K562 (cell line): ENCODE data around the gene TTLL11. TPM values are rescaled to one million over a fixed set of nuclear protein-coding genes. Genes with fewer than 3 reads are reported as not detected.

Source experiments
- ATAC-seq: fragments of 200-7000 bp; cut with Tn5 transposase; 3 replicates; pipeline ENCODE4 v1.9.1; 2020; ENCODE audit warnings: moderate library complexity
- BruUV-seq: library from RNA; stranded (reverse); fragments of 400-500 nt; replicated peaks from 2 replicates; lab custom pipeline; 2021; lab: Mats Ljungman, UMichigan
- CTCF ChIA-PET: fragments of 300-600 bp; formaldehyde crosslinking; extraction: SDS; loops from one replicate; lab custom pipeline; 2021; ENCODE audit warnings: low intra/inter-chr PET ratio; lab: Yijun Ruan, JAX
- POLR2A ChIA-PET: fragments of 300-600, 350-650 bp; sonication (Branson Sonifier 250); formaldehyde crosslinking; extraction: SDS; loops from one replicate; lab custom pipeline; 2021; ENCODE audit warnings: antibody characterized with exemption, inconsistent platforms; lab: Yijun Ruan, JAX
- DNase-seq, 4 experiments: peaks; one replicate each; pipeline versions ENCODE4 v3.0.0 to v3.0.0-alpha.2; 2011 to 2018; ENCODE audit warnings: low spot score in 3 of 4, mixed read lengths in 3 of 4; ENCODE audit errors: extremely low read depth in 1 of 4
- FAIRE-seq: peaks from 2 replicates; lab custom pipeline; 2011; peaks lifted over from hg19 to GRCh38; lab: Jason Lieb, UNC
- H2AFZ ChIP-seq: 2 replicates; pipeline ENCODE4 v1.6.0; 2011; ENCODE audit warnings: low read depth, low read length, control low read depth, inconsistent platforms
- H3K27ac ChIP-seq: fragments of 200-600 bp; 3 replicates; pipeline ENCODE4 v1.8.0; 2011; ENCODE audit warnings: low read depth, mild to moderate bottlenecking, control low read depth, inconsistent platforms, low read length, moderate library complexity, mixed read lengths; ENCODE audit errors: extremely low read depth
- H3K27me3 ChIP-seq, 2 experiments: fragments of 300-600 bp in 1 of 2; 2 replicates in 1 of 2; 3 replicates in 1 of 2; pipeline versions ENCODE4 v1.6.0 to v1.8.0; 2011; ENCODE audit warnings: inconsistent platforms in 2 of 2, low read length in 2 of 2, mild to moderate bottlenecking in 1 of 2, mixed read lengths in 1 of 2, moderate library complexity in 1 of 2; ENCODE audit not compliant: control insufficient read depth in 2 of 2, insufficient read depth in 2 of 2
- H3K36me3 ChIP-seq: fragments of 300-600 bp; 3 replicates; pipeline ENCODE4 v1.8.0; 2011; ENCODE audit warnings: mild to moderate bottlenecking, low read length, inconsistent platforms; ENCODE audit not compliant: control insufficient read depth, insufficient read depth
- H3K4me1 ChIP-seq, 2 experiments: fragments of 200-600 bp in 1 of 2; replicated peaks in 1 of 2; 2 replicates in 1 of 2; 3 replicates in 1 of 2; pipeline versions ENCODE4 v1.5.1 to v1.8.0; 2011; ENCODE audit warnings: inconsistent platforms in 2 of 2, low read length in 2 of 2, mild to moderate bottlenecking in 1 of 2, mixed read lengths in 1 of 2, moderate library complexity in 1 of 2; ENCODE audit not compliant: control insufficient read depth in 2 of 2, insufficient read depth in 2 of 2
- H3K4me2 ChIP-seq: 2 replicates; pipeline ENCODE4 v1.6.1; 2011; ENCODE audit warnings: low read length, control low read depth, inconsistent platforms, mixed read lengths; ENCODE audit not compliant: insufficient read depth
- H3K4me3 ChIP-seq: fragments of 200-600 bp; sonication (generic), shearing (Covaris generic); 2 replicates; pipeline ENCODE4 v1.5.1; 2016; ENCODE audit warnings: control low read depth, inconsistent platforms
- H3K79me2 ChIP-seq: fragments of 200-600 bp; 3 replicates; pipeline ENCODE4 v1.8.0; 2011; ENCODE audit warnings: low read length, inconsistent platforms; ENCODE audit not compliant: control insufficient read depth, insufficient read depth
- H3K9ac ChIP-seq, 2 experiments: 2 replicates each; pipeline versions ENCODE4 v1.6.0 to v1.6.1; 2011; ENCODE audit warnings: low read depth in 2 of 2, low read length in 2 of 2, control low read depth in 1 of 2, inconsistent platforms in 1 of 2, mild to moderate bottlenecking in 1 of 2, mixed read lengths in 1 of 2; ENCODE audit not compliant: insufficient read depth in 1 of 2
- H3K9me1 ChIP-seq: one replicate; pipeline ENCODE4 v1.6.0; 2011; ENCODE audit warnings: inconsistent platforms, mild to moderate bottlenecking, low read length, moderate library complexity; ENCODE audit not compliant: control insufficient read depth, insufficient read depth
- H3K9me3 ChIP-seq: replicated peaks from 2 replicates; pipeline ENCODE4 v1.5.1; 2011; ENCODE audit warnings: low read depth, low read length, inconsistent platforms; ENCODE audit not compliant: control insufficient read depth, insufficient read depth
- H4K20me1 ChIP-seq: replicated peaks from 2 replicates; pipeline ENCODE4 v1.6.1; 2011; ENCODE audit warnings: low read length, inconsistent platforms, mixed read lengths; ENCODE audit not compliant: control insufficient read depth, insufficient read depth
- RFX7 ChIP-seq: fragments of 250-450 bp; sonication (Bioruptor Pico); IDR thresholded peaks from 2 replicates; pipeline ENCODE4 v1.5.1; 2021; ENCODE audit warnings: mild to moderate bottlenecking
- SAFB2 ChIP-seq: fragments of 200-400 bp; formaldehyde crosslinking; IDR thresholded peaks from 2 replicates; pipeline ENCODE4 v1.6.1; 2018; ENCODE audit warnings: borderline replicate concordance, low read length, low read depth, moderate library complexity; ENCODE audit not compliant: severe bottlenecking
- SREBF1 ChIP-seq: fragments of 150-350 bp; IDR thresholded peaks from 2 replicates; pipeline ENCODE4 v1.6.1; 2014; ENCODE audit warnings: antibody characterized with exemption, low read depth, low read length, borderline replicate concordance
- YBX1 ChIP-seq: fragments of 450-650 bp; IDR thresholded peaks from 2 replicates; pipeline ENCODE4 v1.7.1; 2016; ENCODE audit warnings: mild to moderate bottlenecking
- WGBS: fragments of 100-300 bp; shearing (Covaris generic); methylation state at CpG from one replicate; pipeline ENCODE4 v1.1.6; 2016; ENCODE audit warnings: low coverage, mixed read lengths; ENCODE audit not compliant: insufficient coverage; ENCODE audit errors: missing lambda C conversion rate; 5-methylcytosine and 5-hydroxymethylcytosine counted together
- in situ Hi-C: fragments of 300-500 bp; cut with MboI; formaldehyde crosslinking; loops from 4 replicates; pipeline ENCODE4 v1.15.0; 2018; ENCODE audit warnings: inconsistent platforms, mixed read lengths
- intact Hi-C: fragments of 100-400 bp; cut with micrococcal nuclease; formaldehyde crosslinking; loops from 2 replicates; pipeline ENCODE4 v1.14.2; 2022
- polyA plus RNA-seq, 8 experiments: library from polyadenylated mRNA; depleted of rRNA in 4 of 8; stranded (reverse) in 5 of 8; unstranded in 3 of 8; fragments of >200 nt; fragmentation: Nextera tagmentation in 2 of 8; fragmentation: Illumina TruSeq in 1 of 8; extraction: Ambion mirVana in 2 of 8; extraction: Trizol in 1 of 8; gene quantifications; 2 replicates each; pipeline versions ENCODE4 v1.2.1 to v1.2.3, GENCODE V29; 2011 to 2014; ENCODE audit warnings: inconsistent platforms in 1 of 8, missing spikeins in 1 of 8
- total RNA-seq, 7 experiments: library from RNA; depleted of rRNA in 6 of 7; stranded (reverse); fragments of >200 nt in 6 of 7; fragmentation: Illumina TruSeq in 2 of 7; extraction: Trizol in 2 of 7; gene quantifications; 2 replicates each; pipeline versions ENCODE4 v1.2.1 to v1.2.3, GENCODE V29; 2011 to 2021; ENCODE audit warnings: low replicate concordance in 1 of 7
- TF ChIP-seq, protein P1 (sequence below), 3 experiments: fragments of 200-800 bp in 1 of 3; sonication (Bioruptor generic) in 1 of 3; sonication (generic) in 1 of 3; formaldehyde crosslinking in 1 of 3; IDR thresholded peaks; 2 replicates each; pipeline versions ENCODE4 v1.6.1 to v1.8.0; 2016 to 2022; ENCODE audit warnings: mild to moderate bottlenecking in 2 of 3, missing compliant biosample characterization in 2 of 3, missing genetic modification characterization in 2 of 3, missing genetic modification reagents in 1 of 3
- TF ChIP-seq, protein P2 (sequence below): conservative IDR thresholded peaks from 2 replicates; pipeline ENCODE4 v1.6.1; 2011; ENCODE audit warnings: low read depth, mild to moderate bottlenecking, low read length; ENCODE audit not compliant: control insufficient read depth
- TF ChIP-seq, protein P3 (sequence below): fragments of 450-650 bp; IDR thresholded peaks from 2 replicates; pipeline ENCODE4 v1.6.1; 2016; ENCODE audit warnings: mild to moderate bottlenecking, moderate library complexity

TTLL11 gene
- total and polyA plus RNA-seq, 9 of the 15 experiments (the other 6 are each of a cell fraction or from before 2014, with no cell fraction given), result 0.83 to 4.4 (median 2.7) TPM

DNA sequence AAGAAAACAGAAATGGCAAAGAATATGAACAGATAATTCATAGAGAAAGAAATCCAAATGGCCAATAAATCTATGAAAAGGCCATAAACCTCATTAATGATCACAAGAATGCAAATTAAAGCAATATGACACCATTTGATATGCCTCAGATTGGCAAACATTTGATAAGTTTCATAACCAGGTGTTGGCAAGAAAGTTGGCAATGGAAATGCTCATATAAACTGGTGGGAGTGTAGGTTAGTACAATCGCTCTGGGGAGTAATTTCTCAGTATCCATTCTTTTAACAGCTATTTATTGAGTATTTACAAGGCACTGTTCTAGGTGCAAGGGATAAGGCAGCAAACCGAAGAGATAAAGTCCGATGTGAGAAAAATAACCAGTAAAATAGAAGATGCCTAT, 154.5 kb downstream of the TTLL11 start (continued):
- TF ChIP-seq RFX7 (CRISPR knock-in tag) (no peak), YBX1 (no peak)

DNA sequence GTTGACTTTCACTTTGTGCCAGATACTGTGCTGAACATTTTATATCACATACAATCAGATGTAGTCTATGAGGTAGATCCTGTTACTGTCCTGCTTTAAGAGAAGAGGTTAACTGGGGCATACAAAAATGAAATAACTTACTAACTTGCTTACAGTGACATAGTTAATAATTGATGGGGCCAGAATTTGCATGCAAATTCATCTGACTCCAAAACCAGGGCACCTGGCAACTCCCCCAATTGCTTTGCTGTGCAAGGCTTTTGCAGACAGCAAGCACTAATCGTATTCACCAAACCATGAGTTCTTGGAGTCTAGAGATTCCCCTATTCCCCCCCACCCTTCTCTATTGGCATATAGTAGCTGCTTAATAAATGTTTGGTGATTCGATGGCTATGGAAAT, 155.9 kb downstream of the TTLL11 start:
- no peak for FAIRE-seq
- Histone ChIP-seq H3K4me1 (no peaks in the 10 kb centered on the region), H3K27ac (no peak overlapping the region), H3K9me3 (no peaks in the 10 kb centered on the region), H3K36me3 (no peaks in the 10 kb centered on the region), H3K79me2 (no peaks in the 10 kb centered on the region), H2AFZ (no peak overlapping the region), H4K20me1 (no peaks in the 10 kb centered on the region), H3K27me3 (peaks cover 25 to 33% of the 10 kb centered on the region in 2 experiments), H3K4me2 (no peak overlapping the region), H3K4me3 (no peak overlapping the region), H3K9me1 (no peaks in the 10 kb centered on the region), H3K9ac (no peak overlapping the region)
- no peak for ATAC-seq
- intact Hi-C loops (no loop called here), in situ Hi-C loops (no loop called here)
- ChIA-PET POLR2A (no interaction called here), CTCF (no interaction called here)
- no peak for DNase-seq
- BruUV-seq, result no TSS peak
- 0% methylated on average over 2 of the region's 2 CpGs for WGBS
- TF ChIP-seq, protein P1, sequence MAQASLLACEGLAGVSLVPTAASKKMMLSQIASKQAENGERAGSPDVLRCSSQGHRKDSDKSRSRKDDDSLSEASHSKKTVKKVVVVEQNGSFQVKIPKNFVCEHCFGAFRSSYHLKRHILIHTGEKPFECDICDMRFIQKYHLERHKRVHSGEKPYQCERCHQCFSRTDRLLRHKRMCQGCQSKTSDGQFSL (CRISPR knock-in tag; IDR thresholded peaks at IDR 0.05), result no peak
- TF ChIP-seq, protein P1 (tag; IDR thresholded peaks at IDR 0.05), result no peak
- no peak for TF ChIP-seq SAFB2
- no peak for TF ChIP-seq SREBF1
- TF ChIP-seq, protein P2, sequence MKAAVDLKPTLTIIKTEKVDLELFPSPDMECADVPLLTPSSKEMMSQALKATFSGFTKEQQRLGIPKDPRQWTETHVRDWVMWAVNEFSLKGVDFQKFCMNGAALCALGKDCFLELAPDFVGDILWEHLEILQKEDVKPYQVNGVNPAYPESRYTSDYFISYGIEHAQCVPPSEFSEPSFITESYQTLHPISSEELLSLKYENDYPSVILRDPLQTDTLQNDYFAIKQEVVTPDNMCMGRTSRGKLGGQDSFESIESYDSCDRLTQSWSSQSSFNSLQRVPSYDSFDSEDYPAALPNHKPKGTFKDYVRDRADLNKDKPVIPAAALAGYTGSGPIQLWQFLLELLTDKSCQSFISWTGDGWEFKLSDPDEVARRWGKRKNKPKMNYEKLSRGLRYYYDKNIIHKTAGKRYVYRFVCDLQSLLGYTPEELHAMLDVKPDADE, result no peak
- TF ChIP-seq, protein P3, sequence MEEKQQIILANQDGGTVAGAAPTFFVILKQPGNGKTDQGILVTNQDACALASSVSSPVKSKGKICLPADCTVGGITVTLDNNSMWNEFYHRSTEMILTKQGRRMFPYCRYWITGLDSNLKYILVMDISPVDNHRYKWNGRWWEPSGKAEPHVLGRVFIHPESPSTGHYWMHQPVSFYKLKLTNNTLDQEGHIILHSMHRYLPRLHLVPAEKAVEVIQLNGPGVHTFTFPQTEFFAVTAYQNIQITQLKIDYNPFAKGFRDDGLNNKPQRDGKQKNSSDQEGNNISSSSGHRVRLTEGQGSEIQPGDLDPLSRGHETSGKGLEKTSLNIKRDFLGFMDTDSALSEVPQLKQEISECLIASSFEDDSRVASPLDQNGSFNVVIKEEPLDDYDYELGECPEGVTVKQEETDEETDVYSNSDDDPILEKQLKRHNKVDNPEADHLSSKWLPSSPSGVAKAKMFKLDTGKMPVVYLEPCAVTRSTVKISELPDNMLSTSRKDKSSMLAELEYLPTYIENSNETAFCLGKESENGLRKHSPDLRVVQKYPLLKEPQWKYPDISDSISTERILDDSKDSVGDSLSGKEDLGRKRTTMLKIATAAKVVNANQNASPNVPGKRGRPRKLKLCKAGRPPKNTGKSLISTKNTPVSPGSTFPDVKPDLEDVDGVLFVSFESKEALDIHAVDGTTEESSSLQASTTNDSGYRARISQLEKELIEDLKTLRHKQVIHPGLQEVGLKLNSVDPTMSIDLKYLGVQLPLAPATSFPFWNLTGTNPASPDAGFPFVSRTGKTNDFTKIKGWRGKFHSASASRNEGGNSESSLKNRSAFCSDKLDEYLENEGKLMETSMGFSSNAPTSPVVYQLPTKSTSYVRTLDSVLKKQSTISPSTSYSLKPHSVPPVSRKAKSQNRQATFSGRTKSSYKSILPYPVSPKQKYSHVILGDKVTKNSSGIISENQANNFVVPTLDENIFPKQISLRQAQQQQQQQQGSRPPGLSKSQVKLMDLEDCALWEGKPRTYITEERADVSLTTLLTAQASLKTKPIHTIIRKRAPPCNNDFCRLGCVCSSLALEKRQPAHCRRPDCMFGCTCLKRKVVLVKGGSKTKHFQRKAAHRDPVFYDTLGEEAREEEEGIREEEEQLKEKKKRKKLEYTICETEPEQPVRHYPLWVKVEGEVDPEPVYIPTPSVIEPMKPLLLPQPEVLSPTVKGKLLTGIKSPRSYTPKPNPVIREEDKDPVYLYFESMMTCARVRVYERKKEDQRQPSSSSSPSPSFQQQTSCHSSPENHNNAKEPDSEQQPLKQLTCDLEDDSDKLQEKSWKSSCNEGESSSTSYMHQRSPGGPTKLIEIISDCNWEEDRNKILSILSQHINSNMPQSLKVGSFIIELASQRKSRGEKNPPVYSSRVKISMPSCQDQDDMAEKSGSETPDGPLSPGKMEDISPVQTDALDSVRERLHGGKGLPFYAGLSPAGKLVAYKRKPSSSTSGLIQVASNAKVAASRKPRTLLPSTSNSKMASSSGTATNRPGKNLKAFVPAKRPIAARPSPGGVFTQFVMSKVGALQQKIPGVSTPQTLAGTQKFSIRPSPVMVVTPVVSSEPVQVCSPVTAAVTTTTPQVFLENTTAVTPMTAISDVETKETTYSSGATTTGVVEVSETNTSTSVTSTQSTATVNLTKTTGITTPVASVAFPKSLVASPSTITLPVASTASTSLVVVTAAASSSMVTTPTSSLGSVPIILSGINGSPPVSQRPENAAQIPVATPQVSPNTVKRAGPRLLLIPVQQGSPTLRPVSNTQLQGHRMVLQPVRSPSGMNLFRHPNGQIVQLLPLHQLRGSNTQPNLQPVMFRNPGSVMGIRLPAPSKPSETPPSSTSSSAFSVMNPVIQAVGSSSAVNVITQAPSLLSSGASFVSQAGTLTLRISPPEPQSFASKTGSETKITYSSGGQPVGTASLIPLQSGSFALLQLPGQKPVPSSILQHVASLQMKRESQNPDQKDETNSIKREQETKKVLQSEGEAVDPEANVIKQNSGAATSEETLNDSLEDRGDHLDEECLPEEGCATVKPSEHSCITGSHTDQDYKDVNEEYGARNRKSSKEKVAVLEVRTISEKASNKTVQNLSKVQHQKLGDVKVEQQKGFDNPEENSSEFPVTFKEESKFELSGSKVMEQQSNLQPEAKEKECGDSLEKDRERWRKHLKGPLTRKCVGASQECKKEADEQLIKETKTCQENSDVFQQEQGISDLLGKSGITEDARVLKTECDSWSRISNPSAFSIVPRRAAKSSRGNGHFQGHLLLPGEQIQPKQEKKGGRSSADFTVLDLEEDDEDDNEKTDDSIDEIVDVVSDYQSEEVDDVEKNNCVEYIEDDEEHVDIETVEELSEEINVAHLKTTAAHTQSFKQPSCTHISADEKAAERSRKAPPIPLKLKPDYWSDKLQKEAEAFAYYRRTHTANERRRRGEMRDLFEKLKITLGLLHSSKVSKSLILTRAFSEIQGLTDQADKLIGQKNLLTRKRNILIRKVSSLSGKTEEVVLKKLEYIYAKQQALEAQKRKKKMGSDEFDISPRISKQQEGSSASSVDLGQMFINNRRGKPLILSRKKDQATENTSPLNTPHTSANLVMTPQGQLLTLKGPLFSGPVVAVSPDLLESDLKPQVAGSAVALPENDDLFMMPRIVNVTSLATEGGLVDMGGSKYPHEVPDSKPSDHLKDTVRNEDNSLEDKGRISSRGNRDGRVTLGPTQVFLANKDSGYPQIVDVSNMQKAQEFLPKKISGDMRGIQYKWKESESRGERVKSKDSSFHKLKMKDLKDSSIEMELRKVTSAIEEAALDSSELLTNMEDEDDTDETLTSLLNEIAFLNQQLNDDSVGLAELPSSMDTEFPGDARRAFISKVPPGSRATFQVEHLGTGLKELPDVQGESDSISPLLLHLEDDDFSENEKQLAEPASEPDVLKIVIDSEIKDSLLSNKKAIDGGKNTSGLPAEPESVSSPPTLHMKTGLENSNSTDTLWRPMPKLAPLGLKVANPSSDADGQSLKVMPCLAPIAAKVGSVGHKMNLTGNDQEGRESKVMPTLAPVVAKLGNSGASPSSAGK, result no peak
